ENCODE data around the gene ANP32E.
"Not testable (repeated sequence)": the region's sequence is repeated elsewhere in the genome, so short reads cannot be mapped to it uniquely, and the experiment has no call there.

- TF ChIP-seq CTCF (optimal IDR thresholded peaks at IDR 0.05 in 1 of 3, IDR thresholded peaks at IDR 0.05 in 1 of 3, conservative IDR thresholded peaks at IDR 0.05 in 1 of 3; ENCODE audit: extremely low read depth in 1 of 3, insufficient read depth in 2 of 3, low read length in 3 of 3); EZH2 (IDR thresholded peaks at IDR 0.05; ENCODE audit: low read length): not testable (repeated sequence)
These were observed 3.0 kb downstream of the ANP32E start for GRCh38 chr1:150232921-150233320.

Measured in keratinocyte (primary cell).